ENCODE data around the gene SMNDC1.

- TF ChIP-seq, protein P1, sequence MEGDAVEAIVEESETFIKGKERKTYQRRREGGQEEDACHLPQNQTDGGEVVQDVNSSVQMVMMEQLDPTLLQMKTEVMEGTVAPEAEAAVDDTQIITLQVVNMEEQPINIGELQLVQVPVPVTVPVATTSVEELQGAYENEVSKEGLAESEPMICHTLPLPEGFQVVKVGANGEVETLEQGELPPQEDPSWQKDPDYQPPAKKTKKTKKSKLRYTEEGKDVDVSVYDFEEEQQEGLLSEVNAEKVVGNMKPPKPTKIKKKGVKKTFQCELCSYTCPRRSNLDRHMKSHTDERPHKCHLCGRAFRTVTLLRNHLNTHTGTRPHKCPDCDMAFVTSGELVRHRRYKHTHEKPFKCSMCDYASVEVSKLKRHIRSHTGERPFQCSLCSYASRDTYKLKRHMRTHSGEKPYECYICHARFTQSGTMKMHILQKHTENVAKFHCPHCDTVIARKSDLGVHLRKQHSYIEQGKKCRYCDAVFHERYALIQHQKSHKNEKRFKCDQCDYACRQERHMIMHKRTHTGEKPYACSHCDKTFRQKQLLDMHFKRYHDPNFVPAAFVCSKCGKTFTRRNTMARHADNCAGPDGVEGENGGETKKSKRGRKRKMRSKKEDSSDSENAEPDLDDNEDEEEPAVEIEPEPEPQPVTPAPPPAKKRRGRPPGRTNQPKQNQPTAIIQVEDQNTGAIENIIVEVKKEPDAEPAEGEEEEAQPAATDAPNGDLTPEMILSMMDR (IDR thresholded peaks at IDR 0.05; ENCODE audit: low read depth, low read length) = no peak
- TF ChIP-seq EZH2phosphoT487 (IDR thresholded peaks at IDR 0.05; ENCODE audit: low read depth) = no peak
These were observed 60.2 kb downstream of the SMNDC1 start for GRCh38 chr10:110244550-110244949.

Data from OCI-LY3 (cell line).